ENCODE measurements around the gene SEMA6B. TPM values are rescaled to one million over a fixed set of nuclear protein-coding genes. Genes with fewer than 3 reads are reported as not detected.
"Not testable (repeated sequence)": the region's sequence is repeated elsewhere in the genome, so short reads cannot be mapped to it uniquely, and the experiment has no call there.

Gene SEMA6B
- total RNA-seq, 2 experiments from 2014 or later: not detected

- peak; percentile 74 for DNase-seq
Measured at GRCh38 chr19:4576016-4576933, 16.8 kb upstream of the SEMA6B start.

GRCh38 chr19:4575267-4576015 lies 16.0 kb upstream of the SEMA6B start:
- Mint-ChIP-seq H3K9me3 (no peaks in the 10 kb centered on the region), H3K4me3 (no peak overlapping the region), H3K27ac (no peak overlapping the region), H3K27me3 (peaks cover 38% of the 10 kb centered on the region), H3K36me3 (ENCODE audit: low read depth) (no peaks in the 10 kb centered on the region), H3K4me1 (no peaks in the 10 kb centered on the region)
- ChIA-PET POLR2A (interaction anchor here (0.7 kb wide), 1 partner anchor 8 kb away, joined by 3 read pairs; no protein-coding TSS in a partner anchor), CTCF (interaction anchor here (0.5 to 1.7 kb wide), 8 partner anchors 8 to 158 kb away, joined by 3 to 12 read pairs (median 3); no protein-coding TSS in a partner anchor)
- DNase-seq: no peak

More at GRCh38 chr19:4576016-4576933, 16.8 kb upstream of the SEMA6B start:
- no peak overlapping the region for H3K4me3 Mint-ChIP-seq
- CTCF ChIA-PET: interaction anchor here (0.5 to 1.7 kb wide), 10 partner anchors 9 to 215 kb away, joined by 3 to 12 read pairs (median 3); partner anchors contain the start of gene FEM1A
- peaks cover 40% of the 10 kb centered on the region for H3K27me3 Mint-ChIP-seq
- H3K4me1 Mint-ChIP-seq: no peaks in the 10 kb centered on the region
- no peaks in the 10 kb centered on the region for H3K36me3 Mint-ChIP-seq (ENCODE audit: low read depth)
- H3K9me3 Mint-ChIP-seq: no peaks in the 10 kb centered on the region
- POLR2A ChIA-PET: interaction anchor here (0.7 kb wide), 1 partner anchor 9 kb away, joined by 3 read pairs; no protein-coding TSS in a partner anchor
- H3K27ac Mint-ChIP-seq: no peak overlapping the region

DNA sequence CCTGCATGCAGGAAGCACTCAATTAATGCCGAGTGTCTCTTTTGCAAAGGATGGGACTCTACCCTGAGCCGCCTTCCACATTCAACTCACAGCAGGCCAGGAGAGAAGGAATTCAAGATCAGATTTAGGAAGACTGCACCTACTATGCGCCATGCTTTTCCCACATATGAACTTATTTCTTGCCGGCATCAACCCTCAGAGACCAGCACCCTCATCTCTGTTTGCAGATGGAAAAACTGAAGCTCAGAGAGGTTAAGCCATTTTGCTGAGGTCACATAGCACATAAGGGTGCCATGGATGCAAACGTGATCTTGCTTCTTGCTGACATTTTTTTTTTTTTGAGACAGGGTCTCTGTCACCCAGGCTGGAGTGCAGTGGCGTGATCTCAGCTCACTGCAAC lies 14.2 kb upstream of the SEMA6B start:
- ChIA-PET POLR2A (no interaction called here), CTCF (interaction anchor here (0.5 kb wide), 1 partner anchor 261 kb away, joined by 4 read pairs; no protein-coding TSS in a partner anchor)
- Mint-ChIP-seq H3K27me3 (peaks cover 22% of the 10 kb centered on the region), H3K9me3 (no peaks in the 10 kb centered on the region), H3K4me1 (no peaks in the 10 kb centered on the region), H3K27ac (no peak overlapping the region), H3K36me3 (ENCODE audit: low read depth) (no peaks in the 10 kb centered on the region), H3K4me3 (no peak overlapping the region)
- no peak for DNase-seq

GRCh38 chr19:4571305-4571917 lies 11.9 kb upstream of the SEMA6B start:
- CTCF ChIA-PET: interaction anchor here (0.6 to 2.4 kb wide), 5 partner anchors 46 to 230 kb away, joined by 3 to 8 read pairs (median 4); no protein-coding TSS in a partner anchor
- POLR2A ChIA-PET: no interaction called here

DNA sequence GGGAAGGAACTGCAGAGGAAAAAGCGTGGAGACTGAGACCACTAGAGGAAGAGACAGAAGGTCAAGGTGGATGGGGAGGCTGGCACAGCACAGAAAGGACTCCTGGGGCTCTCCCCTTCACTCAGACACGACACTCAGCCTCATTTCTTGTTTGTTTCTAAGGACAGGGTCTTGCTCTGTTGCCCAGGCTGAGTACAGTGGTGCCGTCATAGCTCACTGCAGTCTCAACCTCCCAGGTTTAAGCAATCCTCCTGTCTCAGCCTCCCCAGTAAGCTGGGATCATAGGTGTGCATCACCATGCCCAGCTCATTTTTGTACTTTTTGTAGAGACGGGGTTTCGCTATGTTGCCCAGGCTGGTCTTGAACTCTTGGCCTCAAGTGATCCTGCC lies 11.4 kb upstream of the SEMA6B start:
- peak overlapping the region; percentile 38 for H3K27ac Mint-ChIP-seq
- H3K9me3 Mint-ChIP-seq: no peaks in the 10 kb centered on the region
- H3K36me3 Mint-ChIP-seq (ENCODE audit: low read depth): no peaks in the 10 kb centered on the region
- no peak for DNase-seq
- CTCF ChIA-PET: interaction anchor here (0.6 to 2.4 kb wide), 5 partner anchors 46 to 231 kb away, joined by 3 to 8 read pairs (median 4); no protein-coding TSS in a partner anchor
- no peaks in the 10 kb centered on the region for H3K4me1 Mint-ChIP-seq
- POLR2A ChIA-PET: no interaction called here
- peaks cover 10% of the 10 kb centered on the region for H3K27me3 Mint-ChIP-seq
- H3K4me3 Mint-ChIP-seq: no peak overlapping the region

More at GRCh38 chr19:4571305-4571917, 11.9 kb upstream of the SEMA6B start:
- Mint-ChIP-seq H3K9me3 (no peaks in the 10 kb centered on the region), H3K36me3 (ENCODE audit: low read depth) (no peaks in the 10 kb centered on the region), H3K27me3 (peaks cover 13% of the 10 kb centered on the region), H3K27ac (peak overlapping the region; percentile 38), H3K4me1 (no peaks in the 10 kb centered on the region), H3K4me3 (no peak overlapping the region)
- no peak for DNase-seq

GRCh38 chr19:4570402-4570801 lies 10.9 kb upstream of the SEMA6B start:
- H3K27ac Mint-ChIP-seq: no peak overlapping the region
- peaks cover 7% of the 10 kb centered on the region for H3K27me3 Mint-ChIP-seq
- H3K9me3 Mint-ChIP-seq: no peaks in the 10 kb centered on the region
- H3K36me3 Mint-ChIP-seq (ENCODE audit: low read depth): no peaks in the 10 kb centered on the region
- ChIA-PET POLR2A (no interaction called here), CTCF (interaction anchor here (0.7 to 2.4 kb wide), 2 partner anchors 45 to 66 kb away, joined by 4 to 8 read pairs; no protein-coding TSS in a partner anchor)
- H3K4me1 Mint-ChIP-seq: no peaks in the 10 kb centered on the region
- no peak for DNase-seq
- no peak overlapping the region for H3K4me3 Mint-ChIP-seq

GRCh38 chr19:4568886-4569285 lies 9.4 kb upstream of the SEMA6B start:
- Mint-ChIP-seq H3K9me3 (no peaks in the 10 kb centered on the region), H3K4me1 (no peaks in the 10 kb centered on the region), H3K27me3 (peaks cover 1% of the 10 kb centered on the region), H3K27ac (no peak overlapping the region), H3K36me3 (ENCODE audit: low read depth) (no peaks in the 10 kb centered on the region), H3K4me3 (no peak overlapping the region)
- CTCF ChIA-PET: interaction anchor here (1.3 to 1.9 kb wide), 2 partner anchors 64 to 67 kb away, joined by 7 to 8 read pairs; no protein-coding TSS in a partner anchor
- DNase-seq: no peak
- POLR2A ChIA-PET: interaction anchor here (0.7 kb wide), 1 partner anchor 64 kb away, joined by 11 read pairs; no protein-coding TSS in a partner anchor

- H3K27ac Mint-ChIP-seq: no peak overlapping the region
- H3K9me3 Mint-ChIP-seq: no peaks in the 10 kb centered on the region
- CTCF ChIA-PET: interaction anchor here (0.5 to 1.7 kb wide), 10 partner anchors 8 to 223 kb away, joined by 3 to 9 read pairs (median 4); no protein-coding TSS in a partner anchor
- DNase-seq: peak; percentile 64
- H3K36me3 Mint-ChIP-seq (ENCODE audit: low read depth): no peaks in the 10 kb centered on the region
- no peaks in the 10 kb centered on the region for H3K27me3 Mint-ChIP-seq
- H3K4me3 Mint-ChIP-seq: no peak overlapping the region
- POLR2A ChIA-PET: interaction anchor here (0.6 kb wide), 1 partner anchor 8 kb away, joined by 3 read pairs; no protein-coding TSS in a partner anchor
- H3K4me1 Mint-ChIP-seq: no peaks in the 10 kb centered on the region
Measured at GRCh38 chr19:4567584-4568071, 8.1 kb upstream of the SEMA6B start.

GRCh38 chr19:4566402-4567051 lies 7.0 kb upstream of the SEMA6B start:
- H3K9me3 Mint-ChIP-seq: no peaks in the 10 kb centered on the region
- no peaks in the 10 kb centered on the region for H3K27me3 Mint-ChIP-seq
- H3K36me3 Mint-ChIP-seq (ENCODE audit: low read depth): no peaks in the 10 kb centered on the region
- H3K4me3 Mint-ChIP-seq: no peak overlapping the region
- CTCF ChIA-PET: interaction anchor here (0.7 to 1.7 kb wide), 8 partner anchors 9 to 224 kb away, joined by 3 to 9 read pairs (median 4); no protein-coding TSS in a partner anchor
- no peaks in the 10 kb centered on the region for H3K4me1 Mint-ChIP-seq
- POLR2A ChIA-PET: interaction anchor here (0.6 kb wide), 1 partner anchor 10 kb away, joined by 3 read pairs; no protein-coding TSS in a partner anchor
- DNase-seq: no peak
- no peak overlapping the region for H3K27ac Mint-ChIP-seq

DNA sequence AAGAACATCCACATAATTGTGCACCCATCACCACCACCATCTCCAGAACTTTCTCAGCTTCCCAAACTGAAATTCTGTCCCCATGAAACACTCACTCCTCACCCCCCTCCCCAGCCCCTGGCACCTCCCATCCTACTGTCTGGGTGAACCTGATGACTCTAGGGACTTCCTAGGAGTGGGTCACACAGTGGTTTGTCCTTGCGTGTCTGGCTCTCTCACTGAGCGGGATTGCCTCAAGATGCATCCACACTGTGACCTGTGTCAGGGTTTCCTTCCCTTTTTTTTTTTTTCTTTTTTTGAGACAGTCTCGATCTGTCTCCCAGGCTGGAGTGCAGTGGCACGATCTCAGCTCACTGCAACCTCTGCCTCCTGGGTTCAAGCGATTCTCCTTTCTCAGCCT lies 4.1 kb upstream of the SEMA6B start:
- CTCF ChIA-PET; DNase-seq; H3K4me1 Mint-ChIP-seq; H3K27ac Mint-ChIP-seq; H3K36me3 Mint-ChIP-seq (ENCODE audit: low read depth); H3K9me3 Mint-ChIP-seq; POLR2A ChIA-PET; H3K27me3 Mint-ChIP-seq; H3K4me3 Mint-ChIP-seq: not testable (repeated sequence)

GRCh38 chr19:4562085-4562484 lies 2.6 kb upstream of the SEMA6B start:
- POLR2A ChIA-PET; DNase-seq; H3K27ac Mint-ChIP-seq; H3K9me3 Mint-ChIP-seq; H3K27me3 Mint-ChIP-seq; H3K4me3 Mint-ChIP-seq; H3K36me3 Mint-ChIP-seq (ENCODE audit: low read depth); H3K4me1 Mint-ChIP-seq; CTCF ChIA-PET: not testable (repeated sequence)
